ENCODE results near the gene HS6ST2.

GRCh38 chrX:132819711-132820264, 138.6 kb downstream of the HS6ST2 start:
- TF ChIP-seq POLR2A (IDR thresholded peaks at IDR 0.05) (no peak), CTCF (IDR thresholded peaks at IDR 0.05) (no peak)
